ENCODE data around the gene TOMT. TPM values are rescaled to one million over a fixed set of nuclear protein-coding genes. Genes with fewer than 3 reads are reported as not detected.
A peak's percentile ranks its signal among the peaks of the same experiment; 100 is the strongest.

TOMT gene
- total and polyA plus RNA-seq, 2 of the 13 experiments (the other 11 are each of a cell fraction or from before 2014, with no cell fraction given): not detected

DNA sequence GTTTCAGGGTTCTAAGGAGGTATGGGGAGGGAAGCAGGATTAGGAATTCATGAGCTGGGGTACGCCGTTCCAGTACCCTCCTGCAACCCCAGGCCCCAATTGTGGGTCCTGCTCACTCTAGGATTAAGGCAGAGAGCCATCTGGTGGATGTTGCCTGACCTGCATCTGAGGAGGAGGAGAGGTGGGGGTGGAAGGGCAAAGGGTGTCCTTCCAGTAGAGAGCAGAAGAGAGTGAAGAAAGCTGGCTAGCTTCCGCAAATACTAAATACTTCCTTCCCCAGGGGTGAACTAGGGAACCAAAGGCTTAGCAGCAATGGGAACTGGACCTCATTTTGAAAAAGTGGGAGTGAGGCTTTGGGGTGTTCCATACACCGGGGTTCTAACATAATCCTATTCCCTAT is 14.4 kb upstream of the TOMT start (continued):
- TF ChIP-seq, protein P1, sequence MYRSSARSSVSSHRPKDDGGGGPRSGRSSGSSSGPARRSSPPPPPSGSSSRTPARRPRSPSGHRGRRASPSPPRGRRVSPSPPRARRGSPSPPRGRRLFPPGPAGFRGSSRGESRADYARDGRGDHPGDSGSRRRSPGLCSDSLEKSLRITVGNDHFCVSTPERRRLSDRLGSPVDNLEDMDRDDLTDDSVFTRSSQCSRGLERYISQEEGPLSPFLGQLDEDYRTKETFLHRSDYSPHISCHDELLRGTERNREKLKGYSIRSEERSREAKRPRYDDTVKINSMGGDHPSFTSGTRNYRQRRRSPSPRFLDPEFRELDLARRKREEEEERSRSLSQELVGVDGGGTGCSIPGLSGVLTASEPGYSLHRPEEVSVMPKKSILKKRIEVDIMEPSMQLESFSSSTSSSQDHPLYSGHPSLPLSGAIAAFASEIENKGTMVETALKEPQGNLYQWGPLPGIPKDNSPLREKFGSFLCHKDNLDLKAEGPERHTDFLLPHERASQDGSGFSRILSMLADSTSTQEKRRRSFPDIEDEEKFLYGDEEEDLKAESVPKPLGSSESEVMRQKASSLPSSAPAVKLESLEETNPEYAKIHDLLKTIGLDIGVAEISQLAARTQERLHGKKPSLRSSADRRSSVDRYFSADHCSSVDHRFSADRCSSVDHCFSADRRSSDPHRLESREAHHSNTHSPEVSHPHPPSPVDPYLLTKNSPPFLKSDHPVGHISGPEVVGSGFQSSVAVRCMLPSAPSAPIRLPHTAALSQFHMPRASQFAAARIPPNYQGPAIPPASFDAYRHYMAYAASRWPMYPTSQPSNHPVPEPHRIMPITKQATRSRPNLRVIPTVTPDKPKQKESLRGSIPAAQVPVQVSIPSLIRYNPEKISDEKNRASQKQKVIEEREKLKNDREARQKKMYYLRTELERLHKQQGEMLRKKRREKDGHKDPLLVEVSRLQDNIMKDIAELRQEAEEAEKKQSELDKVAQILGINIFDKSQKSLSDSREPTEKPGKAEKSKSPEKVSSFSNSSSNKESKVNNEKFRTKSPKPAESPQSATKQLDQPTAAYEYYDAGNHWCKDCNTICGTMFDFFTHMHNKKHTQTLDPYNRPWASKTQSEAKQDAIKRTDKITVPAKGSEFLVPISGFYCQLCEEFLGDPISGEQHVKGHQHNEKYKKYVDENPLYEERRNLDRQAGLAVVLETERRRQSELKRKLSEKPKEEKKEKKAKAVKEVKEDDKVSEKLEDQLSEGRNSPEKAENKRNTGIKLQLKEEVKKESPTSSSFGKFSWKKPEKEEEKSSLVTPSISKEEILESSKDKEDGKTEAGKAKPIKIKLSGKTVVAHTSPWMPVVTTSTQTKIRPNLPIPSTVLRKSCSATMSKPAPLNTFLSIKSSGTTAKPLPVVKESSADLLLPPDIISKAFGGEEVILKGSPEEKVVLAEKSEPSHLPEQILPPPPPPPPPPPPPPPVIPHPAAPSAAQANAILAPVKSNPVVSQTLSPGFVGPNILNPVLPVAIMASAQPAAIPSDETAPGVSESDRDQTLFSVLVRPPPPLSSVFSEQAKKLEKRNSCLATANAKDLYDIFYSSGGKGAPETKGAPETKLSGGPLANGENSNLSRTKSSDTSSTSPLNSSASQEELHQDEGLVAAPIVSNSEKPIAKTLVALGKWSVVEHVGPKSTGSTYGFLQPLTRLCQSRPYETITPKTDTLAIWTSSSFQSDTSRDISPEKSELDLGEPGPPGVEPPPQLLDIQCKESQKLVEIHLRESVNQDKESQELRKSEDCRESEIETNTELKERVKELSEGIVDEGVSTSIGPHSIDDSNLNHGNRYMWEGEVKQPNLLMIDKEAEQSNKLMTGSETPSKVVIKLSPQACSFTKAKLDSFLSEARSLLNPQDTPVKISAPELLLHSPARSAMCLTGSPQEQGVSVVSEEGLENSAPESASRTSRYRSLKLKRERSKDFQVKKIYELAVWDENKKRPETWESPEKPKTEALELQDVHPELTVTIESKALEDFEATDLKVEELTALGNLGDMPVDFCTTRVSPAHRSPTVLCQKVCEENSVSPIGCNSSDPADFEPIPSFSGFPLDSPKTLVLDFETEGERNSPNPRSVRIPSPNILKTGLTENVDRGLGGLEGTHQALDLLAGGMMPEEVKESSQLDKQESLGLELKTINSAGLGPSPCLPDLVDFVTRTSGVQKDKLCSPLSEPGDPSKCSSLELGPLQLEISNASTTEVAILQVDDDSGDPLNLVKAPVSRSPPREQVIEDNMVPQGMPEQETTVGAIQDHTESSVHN (CRISPR knock-in tag; IDR thresholded peaks at IDR 0.05): no peak
- TF ChIP-seq, protein P2, sequence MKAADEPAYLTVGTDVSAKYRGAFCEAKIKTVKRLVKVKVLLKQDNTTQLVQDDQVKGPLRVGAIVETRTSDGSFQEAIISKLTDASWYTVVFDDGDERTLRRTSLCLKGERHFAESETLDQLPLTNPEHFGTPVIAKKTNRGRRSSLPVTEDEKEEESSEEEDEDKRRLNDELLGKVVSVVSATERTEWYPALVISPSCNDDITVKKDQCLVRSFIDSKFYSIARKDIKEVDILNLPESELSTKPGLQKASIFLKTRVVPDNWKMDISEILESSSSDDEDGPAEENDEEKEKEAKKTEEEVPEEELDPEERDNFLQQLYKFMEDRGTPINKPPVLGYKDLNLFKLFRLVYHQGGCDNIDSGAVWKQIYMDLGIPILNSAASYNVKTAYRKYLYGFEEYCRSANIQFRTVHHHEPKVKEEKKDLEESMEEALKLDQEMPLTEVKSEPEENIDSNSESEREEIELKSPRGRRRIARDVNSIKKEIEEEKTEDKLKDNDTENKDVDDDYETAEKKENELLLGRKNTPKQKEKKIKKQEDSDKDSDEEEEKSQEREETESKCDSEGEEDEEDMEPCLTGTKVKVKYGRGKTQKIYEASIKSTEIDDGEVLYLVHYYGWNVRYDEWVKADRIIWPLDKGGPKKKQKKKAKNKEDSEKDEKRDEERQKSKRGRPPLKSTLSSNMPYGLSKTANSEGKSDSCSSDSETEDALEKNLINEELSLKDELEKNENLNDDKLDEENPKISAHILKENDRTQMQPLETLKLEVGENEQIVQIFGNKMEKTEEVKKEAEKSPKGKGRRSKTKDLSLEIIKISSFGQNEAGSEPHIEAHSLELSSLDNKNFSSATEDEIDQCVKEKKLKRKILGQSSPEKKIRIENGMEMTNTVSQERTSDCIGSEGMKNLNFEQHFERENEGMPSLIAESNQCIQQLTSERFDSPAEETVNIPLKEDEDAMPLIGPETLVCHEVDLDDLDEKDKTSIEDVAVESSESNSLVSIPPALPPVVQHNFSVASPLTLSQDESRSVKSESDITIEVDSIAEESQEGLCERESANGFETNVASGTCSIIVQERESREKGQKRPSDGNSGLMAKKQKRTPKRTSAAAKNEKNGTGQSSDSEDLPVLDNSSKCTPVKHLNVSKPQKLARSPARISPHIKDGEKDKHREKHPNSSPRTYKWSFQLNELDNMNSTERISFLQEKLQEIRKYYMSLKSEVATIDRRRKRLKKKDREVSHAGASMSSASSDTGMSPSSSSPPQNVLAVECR (CRISPR knock-in tag; IDR thresholded peaks at IDR 0.05; ENCODE audit: borderline replicate concordance): no peak
- TF ChIP-seq ZC3H4 (CRISPR knock-in tag; IDR thresholded peaks at IDR 0.05; ENCODE audit: borderline replicate concordance) (no peak), MZF1 (CRISPR knock-in tag; IDR thresholded peaks at IDR 0.05; ENCODE audit: borderline replicate concordance) (no peak), CEBPG (CRISPR knock-in tag; IDR thresholded peaks at IDR 0.05) (peak; percentile 17; the same call in 1 of the 2 replicates), ATF1 (CRISPR knock-in tag; IDR thresholded peaks at IDR 0.05) (no peak), KAT2B (IDR thresholded peaks at IDR 0.05; ENCODE audit: borderline replicate concordance, low read depth, low read length) (no peak), ZNF460 (CRISPR knock-in tag; IDR thresholded peaks at IDR 0.05; ENCODE audit: borderline replicate concordance) (no peak)
- TF ChIP-seq, protein P3, sequence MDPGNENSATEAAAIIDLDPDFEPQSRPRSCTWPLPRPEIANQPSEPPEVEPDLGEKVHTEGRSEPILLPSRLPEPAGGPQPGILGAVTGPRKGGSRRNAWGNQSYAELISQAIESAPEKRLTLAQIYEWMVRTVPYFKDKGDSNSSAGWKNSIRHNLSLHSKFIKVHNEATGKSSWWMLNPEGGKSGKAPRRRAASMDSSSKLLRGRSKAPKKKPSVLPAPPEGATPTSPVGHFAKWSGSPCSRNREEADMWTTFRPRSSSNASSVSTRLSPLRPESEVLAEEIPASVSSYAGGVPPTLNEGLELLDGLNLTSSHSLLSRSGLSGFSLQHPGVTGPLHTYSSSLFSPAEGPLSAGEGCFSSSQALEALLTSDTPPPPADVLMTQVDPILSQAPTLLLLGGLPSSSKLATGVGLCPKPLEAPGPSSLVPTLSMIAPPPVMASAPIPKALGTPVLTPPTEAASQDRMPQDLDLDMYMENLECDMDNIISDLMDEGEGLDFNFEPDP (CRISPR knock-in tag; conservative IDR thresholded peaks at IDR 0.05): no peak
- TF ChIP-seq, protein P4, sequence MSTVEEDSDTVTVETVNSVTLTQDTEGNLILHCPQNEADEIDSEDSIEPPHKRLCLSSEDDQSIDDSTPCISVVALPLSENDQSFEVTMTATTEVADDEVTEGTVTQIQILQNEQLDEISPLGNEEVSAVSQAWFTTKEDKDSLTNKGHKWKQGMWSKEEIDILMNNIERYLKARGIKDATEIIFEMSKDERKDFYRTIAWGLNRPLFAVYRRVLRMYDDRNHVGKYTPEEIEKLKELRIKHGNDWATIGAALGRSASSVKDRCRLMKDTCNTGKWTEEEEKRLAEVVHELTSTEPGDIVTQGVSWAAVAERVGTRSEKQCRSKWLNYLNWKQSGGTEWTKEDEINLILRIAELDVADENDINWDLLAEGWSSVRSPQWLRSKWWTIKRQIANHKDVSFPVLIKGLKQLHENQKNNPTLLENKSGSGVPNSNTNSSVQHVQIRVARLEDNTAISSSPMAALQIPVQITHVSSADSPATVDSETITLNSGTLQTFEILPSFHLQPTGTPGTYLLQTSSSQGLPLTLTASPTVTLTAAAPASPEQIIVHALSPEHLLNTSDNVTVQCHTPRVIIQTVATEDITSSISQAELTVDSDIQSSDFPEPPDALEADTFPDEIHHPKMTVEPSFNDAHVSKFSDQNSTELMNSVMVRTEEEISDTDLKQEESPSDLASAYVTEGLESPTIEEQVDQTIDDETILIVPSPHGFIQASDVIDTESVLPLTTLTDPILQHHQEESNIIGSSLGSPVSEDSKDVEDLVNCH (CRISPR knock-in tag; IDR thresholded peaks at IDR 0.05): no peak

Measured in HepG2 (cell line).